Liver (tissue), 9 donors: ENCODE measurements around the gene CPNE9. TPM values are rescaled to one million over a fixed set of nuclear protein-coding genes. Genes with fewer than 3 reads are reported as not detected.

ENCODE experiments used
- DNase-seq: peaks from one replicate; pipeline ENCODE4 v3.0.0-alpha.2; 2017; ENCODE audit warnings: low spot score
- H3K27ac ChIP-seq, 2 donors: one replicate each; pipeline ENCODE4 v1.7.0; 2013; ENCODE audit warnings: inconsistent platforms in 2 of 2, low read length in 2 of 2, control low read depth in 1 of 2, low read depth in 1 of 2, mild to moderate bottlenecking in 1 of 2
- H3K27me3 ChIP-seq, 4 donors: one replicate each; pipeline versions ENCODE4 v1.6.1 to v1.7.0; 2013; ENCODE audit warnings: low read length in 3 of 4, inconsistent platforms in 1 of 4, mild to moderate bottlenecking in 1 of 4, moderate library complexity in 1 of 4; ENCODE audit not compliant: control insufficient read depth in 4 of 4, insufficient read depth in 4 of 4
- H3K36me3 ChIP-seq, 4 donors: one replicate each; pipeline versions ENCODE4 v1.6.1 to v1.7.0; 2013; ENCODE audit warnings: low read length in 3 of 4, mild to moderate bottlenecking in 3 of 4, low read depth in 1 of 4, moderate library complexity in 1 of 4; ENCODE audit not compliant: control insufficient read depth in 4 of 4, insufficient read depth in 3 of 4
- H3K4me1 ChIP-seq, 4 donors: one replicate each; pipeline versions ENCODE4 v1.6.1 to v1.7.0; 2013; ENCODE audit warnings: low read length in 3 of 4, mild to moderate bottlenecking in 3 of 4, moderate library complexity in 1 of 4; ENCODE audit not compliant: control insufficient read depth in 4 of 4, insufficient read depth in 4 of 4
- H3K4me3 ChIP-seq, 3 donors: one replicate each; pipeline versions ENCODE4 v1.6.1 to v1.7.0; 2013; ENCODE audit warnings: low read length in 3 of 3, control low read depth in 1 of 3, low read depth in 1 of 3, mild to moderate bottlenecking in 1 of 3
- H3K9ac ChIP-seq, 2 donors: one replicate each; pipeline ENCODE4 v1.7.0; 2013; ENCODE audit warnings: low read length in 2 of 2, mild to moderate bottlenecking in 2 of 2, moderate library complexity in 2 of 2, control low read depth in 1 of 2, low read depth in 1 of 2
- H3K9me3 ChIP-seq, 4 donors: one replicate each; pipeline versions ENCODE4 v1.6.1 to v1.7.0; 2013; ENCODE audit warnings: low read length in 3 of 4; ENCODE audit not compliant: control insufficient read depth in 4 of 4
- CTCF ChIP-seq: fragments of 150-350 bp; IDR thresholded peaks from 2 replicates; pipeline ENCODE4 v1.5.1; 2017; ENCODE audit warnings: improper control_type of control experiment, low read depth, low read length; ENCODE audit not compliant: missing input control
- EGR1 ChIP-seq, 2 donors: IDR thresholded peaks; 2 replicates each; pipeline ENCODE4 v1.6.1; 2016 to 2018; ENCODE audit warnings: antibody characterized with exemption in 2 of 2, low read depth in 2 of 2
- FOXA1 ChIP-seq: IDR thresholded peaks from 2 replicates; pipeline ENCODE4 v1.6.1; 2016; ENCODE audit warnings: antibody characterized with exemption
- FOXA2 ChIP-seq: IDR thresholded peaks from 2 replicates; pipeline ENCODE4 v1.6.1; 2016; ENCODE audit warnings: antibody characterized with exemption
- GABPA ChIP-seq, 2 donors: IDR thresholded peaks in 1 of 2; conservative IDR thresholded peaks in 1 of 2; 2 replicates each; pipeline ENCODE4 v1.6.1; 2016; ENCODE audit warnings: antibody characterized with exemption in 2 of 2, mild to moderate bottlenecking in 1 of 2, moderate library complexity in 1 of 2
- HNF4A ChIP-seq, 2 donors: conservative IDR thresholded peaks; 2 replicates each; pipeline ENCODE4 v1.6.1; 2016; ENCODE audit warnings: antibody characterized with exemption in 2 of 2, mild to moderate bottlenecking in 2 of 2
- JUND ChIP-seq, 2 donors: IDR thresholded peaks; 2 replicates each; pipeline ENCODE4 v1.6.1; 2016; ENCODE audit warnings: antibody characterized with exemption in 2 of 2
- NR2F2 ChIP-seq: IDR thresholded peaks from 2 replicates; pipeline ENCODE4 v1.6.1; 2016; ENCODE audit warnings: antibody characterized with exemption
- RAD21 ChIP-seq, 2 donors: IDR thresholded peaks; 2 replicates each; pipeline ENCODE4 v1.6.1; 2016; ENCODE audit warnings: antibody characterized with exemption in 2 of 2, mild to moderate bottlenecking in 2 of 2
- RXRA ChIP-seq, 2 donors: IDR thresholded peaks; 2 replicates each; pipeline ENCODE4 v1.6.1; 2017 to 2018; ENCODE audit warnings: antibody characterized with exemption in 2 of 2, mild to moderate bottlenecking in 1 of 2
- SP1 ChIP-seq: IDR thresholded peaks from 2 replicates; pipeline ENCODE4 v1.6.1; 2018; ENCODE audit warnings: antibody characterized with exemption, mild to moderate bottlenecking
- TAF1 ChIP-seq: conservative IDR thresholded peaks from 2 replicates; pipeline ENCODE4 v1.6.1; 2016; ENCODE audit warnings: antibody characterized with exemption, mild to moderate bottlenecking
- YY1 ChIP-seq: IDR thresholded peaks from 2 replicates; pipeline ENCODE4 v1.6.1; 2016; ENCODE audit warnings: antibody characterized with exemption, mild to moderate bottlenecking
- WGBS: extraction: QIAGEN DNeasy Blood & Tissue Kit; methylation state at CpG from one replicate; pipeline ENCODE4 v1.1.7; 2013; 5-methylcytosine and 5-hydroxymethylcytosine counted together
- polyA plus RNA-seq, 2 donors: library from polyadenylated mRNA; stranded (reverse) in 1 of 2; unstranded in 1 of 2; fragments of 200-250 nt in 1 of 2; fragments of >200 nt in 1 of 2; fragmentation: Nextera tagmentation in 1 of 2; extraction: Ambion mirVana in 1 of 2; gene quantifications; one replicate each; pipeline versions ENCODE4 v1.2.1 to v1.2.3, GENCODE V29; 2013 to 2015
- total RNA-seq, 2 donors: library from RNA; depleted of rRNA; stranded (reverse); fragments of >200 nt; gene quantifications; one replicate each; pipeline ENCODE4 v1.2.3, GENCODE V29; 2014
- TF ChIP-seq, protein P1 (sequence below): IDR thresholded peaks from 2 replicates; pipeline ENCODE4 v1.6.1; 2016; ENCODE audit warnings: antibody characterized with exemption
- TF ChIP-seq, protein P2 (sequence below): IDR thresholded peaks from 2 replicates; pipeline ENCODE4 v1.6.1; 2016; ENCODE audit warnings: antibody characterized with exemption
- donor health status: healthy.
- donor health status: healthy.
- donor health status: healthy.
- donor health status: healthy.
- donor health status: healthy.

CPNE9 gene
- total and polyA plus RNA-seq, 4 donors, result not detected

- Histone ChIP-seq H3K4me1 (no peaks in the 10 kb centered on the region), H3K4me3 (no peak overlapping the region), H3K36me3 (no peaks in the 10 kb centered on the region), H3K9me3 (no peaks in the 10 kb centered on the region), H3K9ac (no peak overlapping the region), H3K27ac (no peak overlapping the region), H3K27me3 (no peaks in the 10 kb centered on the region)
- WGBS, result 50% methylated on average over 7 of the region's 7 CpGs
- no peak for TF ChIP-seq CTCF
- no peak for TF ChIP-seq SP1
- no peak for TF ChIP-seq RAD21 (IDR thresholded peaks at IDR 0.05)
- TF ChIP-seq NR2F2, result no peak
- no peak for TF ChIP-seq HNF4A (conservative IDR thresholded peaks at IDR 0.05)
- TF ChIP-seq, protein P1, sequence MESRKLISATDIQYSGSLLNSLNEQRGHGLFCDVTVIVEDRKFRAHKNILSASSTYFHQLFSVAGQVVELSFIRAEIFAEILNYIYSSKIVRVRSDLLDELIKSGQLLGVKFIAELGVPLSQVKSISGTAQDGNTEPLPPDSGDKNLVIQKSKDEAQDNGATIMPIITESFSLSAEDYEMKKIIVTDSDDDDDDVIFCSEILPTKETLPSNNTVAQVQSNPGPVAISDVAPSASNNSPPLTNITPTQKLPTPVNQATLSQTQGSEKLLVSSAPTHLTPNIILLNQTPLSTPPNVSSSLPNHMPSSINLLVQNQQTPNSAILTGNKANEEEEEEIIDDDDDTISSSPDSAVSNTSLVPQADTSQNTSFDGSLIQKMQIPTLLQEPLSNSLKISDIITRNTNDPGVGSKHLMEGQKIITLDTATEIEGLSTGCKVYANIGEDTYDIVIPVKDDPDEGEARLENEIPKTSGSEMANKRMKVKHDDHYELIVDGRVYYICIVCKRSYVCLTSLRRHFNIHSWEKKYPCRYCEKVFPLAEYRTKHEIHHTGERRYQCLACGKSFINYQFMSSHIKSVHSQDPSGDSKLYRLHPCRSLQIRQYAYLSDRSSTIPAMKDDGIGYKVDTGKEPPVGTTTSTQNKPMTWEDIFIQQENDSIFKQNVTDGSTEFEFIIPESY, result no peak
- TF ChIP-seq FOXA2, result no peak
- TF ChIP-seq RXRA (IDR thresholded peaks at IDR 0.05), result no peak
- TF ChIP-seq YY1, result no peak
- no peak for TF ChIP-seq GABPA (IDR thresholded peaks at IDR 0.05 in 1 of 2, conservative IDR thresholded peaks at IDR 0.05 in 1 of 2)
- no peak for TF ChIP-seq FOXA1
- TF ChIP-seq TAF1, result no peak
- no peak for TF ChIP-seq EGR1 (IDR thresholded peaks at IDR 0.05; ENCODE audit: low read depth in 2 of 2)
- no peak for TF ChIP-seq JUND (IDR thresholded peaks at IDR 0.05)
- TF ChIP-seq, protein P2, sequence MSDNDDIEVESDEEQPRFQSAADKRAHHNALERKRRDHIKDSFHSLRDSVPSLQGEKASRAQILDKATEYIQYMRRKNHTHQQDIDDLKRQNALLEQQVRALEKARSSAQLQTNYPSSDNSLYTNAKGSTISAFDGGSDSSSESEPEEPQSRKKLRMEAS, result no peak
- DNase-seq, result no peak
These were observed 17.5 kb downstream of the CPNE9 start for GRCh38 chr3:9721015-9721699.

DNA sequence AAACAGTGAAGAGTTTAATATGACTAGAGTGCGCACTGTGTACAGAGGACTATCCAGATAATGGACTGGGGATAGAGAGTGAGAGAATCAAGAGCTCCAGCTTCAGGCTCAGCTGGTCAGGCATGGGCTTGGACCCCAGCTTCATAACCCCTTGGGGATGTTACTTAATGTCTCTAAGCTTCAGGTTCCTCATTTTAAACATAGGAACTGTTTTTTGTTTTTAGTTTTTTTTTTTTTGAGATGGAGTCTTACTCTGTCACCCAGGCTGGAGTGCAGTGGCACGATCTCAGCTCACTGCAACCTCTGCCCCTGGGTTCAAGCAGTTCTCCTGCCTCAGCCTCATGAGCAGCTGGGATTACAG, 18.0 kb downstream of the CPNE9 start:
- H3K4me1 ChIP-seq, result no peaks in the 10 kb centered on the region
- H3K4me3 ChIP-seq, result no peak overlapping the region
- no peak overlapping the region for H3K27ac ChIP-seq
- no peaks in the 10 kb centered on the region for H3K27me3 ChIP-seq
- no peak for DNase-seq
- TF ChIP-seq RXRA (IDR thresholded peaks at IDR 0.05), result no peak
- TF ChIP-seq, protein P2, result no peak
- TF ChIP-seq SP1, result no peak
- TF ChIP-seq FOXA1, result no peak
- TF ChIP-seq NR2F2, result no peak
- H3K9ac ChIP-seq, result no peak overlapping the region
- no peaks in the 10 kb centered on the region for H3K9me3 ChIP-seq
- 75% methylated on average over 2 of the region's 2 CpGs for WGBS
- no peaks in the 10 kb centered on the region for H3K36me3 ChIP-seq
